Choroid plexus epithelial cell (primary cell): ENCODE data around the gene TNS2.

Source experiments
- DNase-seq: peaks from one replicate; pipeline ENCODE4 v3.0.0-alpha.2; 2010; ENCODE audit warnings: low read depth
- H3K4me3 ChIP-seq: 2 replicates; pipeline ENCODE4 v1.5.1; 2011; ENCODE audit warnings: low read depth, mild to moderate bottlenecking, control low read depth, low read length, moderate library complexity
- CTCF ChIP-seq: conservative IDR thresholded peaks from 2 replicates; pipeline ENCODE4 v1.5.1; 2011; ENCODE audit warnings: low read depth, mild to moderate bottlenecking, control low read depth, inconsistent platforms, low read length, moderate library complexity

Gene TNS2

GRCh38 chr12:53073881-53074280, 24.0 kb downstream of the TNS2 start:
- TF ChIP-seq CTCF = no peak
- DNase-seq = peak; percentile 36
- no peak overlapping the region for H3K4me3 ChIP-seq

- no peak overlapping the region for H3K4me3 ChIP-seq
- TF ChIP-seq CTCF = no peak
- no peak for DNase-seq
Measured at GRCh38 chr12:53074283-53074998, 24.6 kb downstream of the TNS2 start.

- H3K4me3 ChIP-seq = no peak overlapping the region
- no peak for DNase-seq
- no peak for TF ChIP-seq CTCF
Measured at GRCh38 chr12:53074999-53075370, 25.1 kb downstream of the TNS2 start.

GRCh38 chr12:53076461-53076860, 26.6 kb downstream of the TNS2 start:
- TF ChIP-seq CTCF = no peak
- no peak for DNase-seq

GRCh38 chr12:53077030-53077429, 27.2 kb downstream of the TNS2 start:
- H3K4me3 ChIP-seq = no peak overlapping the region
- no peak for DNase-seq
- TF ChIP-seq CTCF = no peak

More at GRCh38 chr12:53076461-53076860, 26.6 kb downstream of the TNS2 start:
- H3K4me3 ChIP-seq = no peak overlapping the region

- H3K4me3 ChIP-seq = peak overlapping the region; percentile 78
- no peak for TF ChIP-seq CTCF
- peak; percentile 47 for DNase-seq
Measured at GRCh38 chr12:53078425-53079225, 28.8 kb downstream of the TNS2 start.
